ENCODE results near the gene AP4E1. TPM values are rescaled to one million over a fixed set of nuclear protein-coding genes. Genes with fewer than 3 reads are reported as not detected.
"Not testable (repeated sequence)": the region's sequence is repeated elsewhere in the genome, so short reads cannot be mapped to it uniquely, and the experiment has no call there.

AP4E1 gene
- total RNA-seq, 3 donors from 2014 or later (not counting 1 experiment from before 2014, with no cell fraction given): 13.1 to 14.5 (median 14.1) TPM

- no peak for ATAC-seq
- peaks cover 0 to 4% of the 10 kb centered on the region in 2 donors for H3K4me1 Mint-ChIP-seq
- peak overlapping the region in 1 of 2 donors; percentile 13 for H3K27ac Mint-ChIP-seq
- Histone ChIP-seq H3K27ac (ENCODE audit: low read length) (no peak overlapping the region), H3K9me3 (ENCODE audit: control insufficient read depth, insufficient read depth, low read length) (no peaks in the 10 kb centered on the region), H3K4me3 (ENCODE audit: low read length) (no peak overlapping the region), H3K27me3 (ENCODE audit: control insufficient read depth, insufficient read depth, low read length) (no peaks in the 10 kb centered on the region), H3K36me3 (ENCODE audit: control insufficient read depth, insufficient read depth, low read length) (peaks cover 25% of the 10 kb centered on the region), H3K4me1 (ENCODE audit: control insufficient read depth, insufficient read depth, low read length) (no peaks in the 10 kb centered on the region)
- intact Hi-C loops (cut with micrococcal nuclease): no loop called here
- H3K36me3 Mint-ChIP-seq: peaks cover 27% of the 10 kb centered on the region
- no peaks in the 10 kb centered on the region for H3K9me3 Mint-ChIP-seq
- no peak for DNase-seq
- 63% methylated on average over 3 of the region's 3 CpGs for WGBS (ENCODE audit: insufficient coverage)
- TF ChIP-seq CTCF (IDR thresholded peaks at IDR 0.05): no peak
- no peaks in the 10 kb centered on the region for H3K27me3 Mint-ChIP-seq (ENCODE audit: low read depth in 2 of 2)
- no peak overlapping the region for H3K4me3 Mint-ChIP-seq
Measured at GRCh38 chr15:50945725-50946124, 37.2 kb downstream of the AP4E1 start.

GRCh38 chr15:50950745-50951144 lies 42.3 kb downstream of the AP4E1 start:
- WGBS (ENCODE audit: insufficient coverage): 100% methylated on average over 3 of the region's 3 CpGs
- H3K4me1 ChIP-seq (ENCODE audit: control insufficient read depth, insufficient read depth, low read length); H3K4me1 Mint-ChIP-seq; ATAC-seq; H3K27me3 ChIP-seq (ENCODE audit: control insufficient read depth, insufficient read depth, low read length); intact Hi-C loops (cut with micrococcal nuclease); H3K9me3 ChIP-seq (ENCODE audit: control insufficient read depth, insufficient read depth, low read length); H3K4me3 Mint-ChIP-seq; H3K27me3 Mint-ChIP-seq (ENCODE audit: low read depth in 2 of 2); H3K9me3 Mint-ChIP-seq; H3K27ac ChIP-seq (ENCODE audit: low read length); DNase-seq; H3K27ac Mint-ChIP-seq; H3K4me3 ChIP-seq (ENCODE audit: low read length): not testable (repeated sequence)
- H3K36me3 ChIP-seq (ENCODE audit: control insufficient read depth, insufficient read depth, low read length): peaks cover 40% of the 10 kb centered on the region
- peaks cover 28% of the 10 kb centered on the region for H3K36me3 Mint-ChIP-seq

- H3K27ac Mint-ChIP-seq: no peak overlapping the region
- H3K36me3 Mint-ChIP-seq: peaks cover 33% of the 10 kb centered on the region
- Histone ChIP-seq H3K4me3 (ENCODE audit: low read length) (no peak overlapping the region), H3K4me1 (ENCODE audit: control insufficient read depth, insufficient read depth, low read length) (no peaks in the 10 kb centered on the region), H3K9me3 (ENCODE audit: control insufficient read depth, insufficient read depth, low read length) (no peaks in the 10 kb centered on the region), H3K27ac (ENCODE audit: low read length) (no peak overlapping the region), H3K36me3 (ENCODE audit: control insufficient read depth, insufficient read depth, low read length) (peaks cover 62% of the 10 kb centered on the region), H3K27me3 (ENCODE audit: control insufficient read depth, insufficient read depth, low read length) (no peaks in the 10 kb centered on the region)
- WGBS (ENCODE audit: insufficient coverage): 94% methylated on average over 2 of the region's 2 CpGs
- no peaks in the 10 kb centered on the region for H3K27me3 Mint-ChIP-seq (ENCODE audit: low read depth in 2 of 2)
- no peak for DNase-seq
- ATAC-seq: no peak
- H3K4me1 Mint-ChIP-seq: peaks cover 5 to 11% of the 10 kb centered on the region in 2 donors
- H3K4me3 Mint-ChIP-seq: no peak overlapping the region
- TF ChIP-seq CTCF (IDR thresholded peaks at IDR 0.05): no peak
- peaks cover 0 to 4% of the 10 kb centered on the region in 2 donors for H3K9me3 Mint-ChIP-seq
- intact Hi-C loops (cut with micrococcal nuclease): no loop called here
Measured at GRCh38 chr15:50953302-50953701, 44.8 kb downstream of the AP4E1 start.

GRCh38 chr15:50954837-50955236 lies 46.4 kb downstream of the AP4E1 start:
- peaks cover 71% of the 10 kb centered on the region for H3K36me3 ChIP-seq (ENCODE audit: control insufficient read depth, insufficient read depth, low read length)
- H3K4me1 ChIP-seq (ENCODE audit: control insufficient read depth, insufficient read depth, low read length); ATAC-seq; H3K4me3 Mint-ChIP-seq; H3K27me3 ChIP-seq (ENCODE audit: control insufficient read depth, insufficient read depth, low read length); H3K27me3 Mint-ChIP-seq (ENCODE audit: low read depth in 2 of 2); H3K27ac ChIP-seq (ENCODE audit: low read length); H3K9me3 ChIP-seq (ENCODE audit: control insufficient read depth, insufficient read depth, low read length); DNase-seq; intact Hi-C loops (cut with micrococcal nuclease); H3K27ac Mint-ChIP-seq; H3K9me3 Mint-ChIP-seq; H3K4me3 ChIP-seq (ENCODE audit: low read length): not testable (repeated sequence)
- Mint-ChIP-seq H3K36me3 (peaks cover 48% of the 10 kb centered on the region), H3K4me1 (peaks cover 5 to 11% of the 10 kb centered on the region in 2 donors)
- WGBS (ENCODE audit: insufficient coverage): 100% methylated on average over 3 of the region's 6 CpGs
